Lower lobe of right lung (tissue), 2 donors: ENCODE results near the gene COPS4. TPM values are rescaled to one million over a fixed set of nuclear protein-coding genes. Genes with fewer than 3 reads are reported as not detected.
"Not testable (repeated sequence)": the region's sequence is repeated elsewhere in the genome, so short reads cannot be mapped to it uniquely, and the experiment has no call there.

Experiments
- ATAC-seq, 2 donors: fragments of 200-7000 bp; cut with Tn5 transposase; one replicate each; pipeline ENCODE4 v1.9.1; 2020 to 2022; ENCODE audit warnings: mild to moderate bottlenecking in 2 of 2, moderate library complexity in 2 of 2
- DNase-seq: peaks from one replicate; pipeline ENCODE4 v3.0.0-alpha.2; 2020
- H3K27ac ChIP-seq: fragments of 200-600 bp; one replicate; pipeline ENCODE4 v1.8.0; 2022
- H3K27me3 ChIP-seq: fragments of 200-600 bp; one replicate; pipeline ENCODE4 v1.8.0; 2022; ENCODE audit warnings: low read depth
- H3K36me3 ChIP-seq: fragments of 200-600 bp; one replicate; pipeline ENCODE4 v1.8.0; 2022; ENCODE audit warnings: mild to moderate bottlenecking
- H3K4me1 ChIP-seq: fragments of 200-600 bp; one replicate; pipeline ENCODE4 v1.8.0; 2022
- H3K4me3 ChIP-seq: fragments of 200-600 bp; one replicate; pipeline ENCODE4 v1.8.0; 2022; ENCODE audit warnings: mild to moderate bottlenecking
- H3K9me3 ChIP-seq: fragments of 200-600 bp; one replicate; pipeline ENCODE4 v1.8.0; 2022
- intact Hi-C: fragments of 100-400 bp; cut with DNase I; formaldehyde crosslinking; loops from one replicate; pipeline ENCODE4 v1.11.0; 2022
- long read RNA-seq: library from polyadenylated mRNA; unstranded; transcript quantifications from one replicate; pipeline ENCODE4 v2.0.0, GENCODE V29; 2021
- total RNA-seq: library from RNA; stranded (reverse); fragmentation: NEBNext Ultra II Directional; extraction: Animal tissue kit (Norgen Biotek cat#: 25700); gene quantifications from one replicate; pipeline ENCODE4 v1.2.1, GENCODE V29; 2021
- TF ChIP-seq, protein P1 (sequence below): fragments of 200-600 bp; IDR thresholded peaks from one replicate; pipeline ENCODE4 v1.8.0; 2022; ENCODE audit warnings: antibody characterized with exemption, mild to moderate bottlenecking
- donor health status: DM: no; HTN: yes; CAD: no; lungs with severe emphysema.

Gene COPS4
- total RNA-seq = 27.7 TPM
- long read RNA-seq, transcript COPS4-201 (10 exons, 1,744 nt) = major isoform, 45 of 50 reads
- long read RNA-seq, partial matches to known transcripts = 1 of 50 reads
- long read RNA-seq, other reads (novel, unspliced or antisense) = 0 of 50 reads

DNA sequence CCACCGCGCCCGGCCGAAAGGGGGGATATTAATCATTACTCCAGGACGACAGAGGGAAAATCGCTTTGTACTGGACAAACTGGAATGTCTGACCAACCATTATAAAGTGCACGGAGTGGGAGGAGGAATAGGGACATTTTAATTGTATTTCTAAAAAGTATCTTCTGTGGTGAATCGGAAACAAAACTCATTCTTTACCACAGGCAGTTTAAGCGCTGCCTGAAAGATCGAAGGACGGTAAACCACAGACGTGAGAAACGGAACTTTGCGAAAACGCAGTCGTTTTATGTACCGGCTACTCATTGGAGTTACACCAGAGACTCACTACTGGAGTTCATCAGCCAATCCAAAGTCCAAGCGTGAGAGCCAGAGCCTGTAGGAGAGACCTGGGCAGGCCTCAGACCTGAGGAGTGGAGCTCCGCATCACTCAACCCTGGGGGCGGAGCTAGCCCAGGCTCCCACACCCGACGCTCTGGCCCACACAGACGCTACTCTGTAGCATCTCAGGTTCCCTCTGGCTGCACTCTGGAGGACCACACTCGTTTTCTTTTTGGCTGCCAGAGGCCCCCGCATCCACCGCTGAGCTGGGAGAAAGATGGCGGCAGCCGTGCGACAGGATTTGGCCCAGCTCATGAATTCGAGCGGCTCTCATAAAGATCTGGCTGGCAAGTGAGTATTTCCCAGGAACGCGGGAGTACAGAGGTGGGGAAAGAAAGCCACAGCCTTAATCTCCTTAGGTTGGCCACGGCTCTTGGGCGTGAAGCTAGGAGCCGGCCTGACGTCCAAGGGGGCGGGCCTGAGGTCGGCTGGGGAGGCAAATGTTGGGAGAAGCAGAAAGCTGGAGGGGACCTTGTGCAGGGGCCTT lies at the start of gene COPS4:
COPS4 (plus strand) TSS at position 554 of the 865 bp plus-strand sequence; CDS start at position 596, 42 bp downstream.
- TF ChIP-seq, protein P1, sequence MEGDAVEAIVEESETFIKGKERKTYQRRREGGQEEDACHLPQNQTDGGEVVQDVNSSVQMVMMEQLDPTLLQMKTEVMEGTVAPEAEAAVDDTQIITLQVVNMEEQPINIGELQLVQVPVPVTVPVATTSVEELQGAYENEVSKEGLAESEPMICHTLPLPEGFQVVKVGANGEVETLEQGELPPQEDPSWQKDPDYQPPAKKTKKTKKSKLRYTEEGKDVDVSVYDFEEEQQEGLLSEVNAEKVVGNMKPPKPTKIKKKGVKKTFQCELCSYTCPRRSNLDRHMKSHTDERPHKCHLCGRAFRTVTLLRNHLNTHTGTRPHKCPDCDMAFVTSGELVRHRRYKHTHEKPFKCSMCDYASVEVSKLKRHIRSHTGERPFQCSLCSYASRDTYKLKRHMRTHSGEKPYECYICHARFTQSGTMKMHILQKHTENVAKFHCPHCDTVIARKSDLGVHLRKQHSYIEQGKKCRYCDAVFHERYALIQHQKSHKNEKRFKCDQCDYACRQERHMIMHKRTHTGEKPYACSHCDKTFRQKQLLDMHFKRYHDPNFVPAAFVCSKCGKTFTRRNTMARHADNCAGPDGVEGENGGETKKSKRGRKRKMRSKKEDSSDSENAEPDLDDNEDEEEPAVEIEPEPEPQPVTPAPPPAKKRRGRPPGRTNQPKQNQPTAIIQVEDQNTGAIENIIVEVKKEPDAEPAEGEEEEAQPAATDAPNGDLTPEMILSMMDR = peak; percentile 48
- intact Hi-C loops = no loop called here
- peak; percentile 98 for DNase-seq

DNA sequence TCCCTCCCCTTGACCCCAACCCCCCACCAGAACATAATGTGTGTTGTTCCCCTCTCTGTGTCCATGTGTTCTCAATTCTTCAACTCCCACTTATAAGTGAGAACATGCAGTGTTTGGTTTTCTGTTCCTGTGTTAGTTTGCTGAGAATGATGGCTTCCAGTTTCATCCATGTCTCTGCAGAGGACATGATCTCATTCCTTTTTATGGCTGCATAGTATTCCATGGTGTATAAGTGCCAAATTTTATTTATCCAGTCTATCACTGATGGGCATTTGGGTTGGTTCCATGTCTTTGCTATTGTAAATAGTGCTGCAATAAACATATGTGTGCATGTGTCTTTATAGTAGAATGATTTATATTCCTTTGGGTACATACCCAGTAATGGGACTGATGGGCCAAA lies 47.5 kb upstream of the COPS4 start:
- intact Hi-C loops, H3K4me3 ChIP-seq, H3K9me3 ChIP-seq, H3K27ac ChIP-seq, DNase-seq, H3K27me3 ChIP-seq, ATAC-seq, H3K36me3 ChIP-seq: not testable (repeated sequence)
- H3K4me1 ChIP-seq = peaks cover 12% of the 10 kb centered on the region

More for the DNA sequence above, at the start of gene COPS4:
- Histone ChIP-seq H3K9me3 (no peaks in the 10 kb centered on the region), H3K27ac (peak within 1 kb of the TSS; percentile 88), H3K4me3 (peak within 1 kb of the TSS; percentile 92), H3K4me1 (peaks cover 23% of the 10 kb centered on the region), H3K27me3 (no peaks in the 10 kb centered on the region), H3K36me3 (no peaks in the 10 kb centered on the region)
- ATAC-seq = peak; percentile 100

DNA sequence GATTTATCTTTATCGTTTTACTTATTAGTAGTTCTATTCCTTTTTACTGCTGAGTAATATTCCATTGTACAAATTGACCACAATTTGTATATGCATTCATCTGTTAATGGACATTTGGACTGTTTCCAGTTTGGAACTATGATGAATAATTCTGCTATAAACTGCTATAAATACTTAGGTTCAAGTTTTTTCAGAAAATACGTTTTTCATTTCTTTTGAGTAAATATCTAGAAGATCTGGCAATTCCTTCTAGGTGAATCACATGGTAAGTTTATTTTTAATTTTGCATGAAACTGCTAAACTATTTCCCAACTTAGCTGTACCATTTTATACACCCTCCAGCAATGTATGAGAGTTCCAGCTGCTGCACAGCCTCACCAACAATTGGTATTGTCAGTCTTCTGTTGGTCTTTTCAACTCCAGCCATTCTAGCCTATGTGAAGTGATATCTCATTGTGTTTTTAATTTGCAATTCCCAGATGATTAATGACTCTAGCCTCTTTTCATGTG lies 46.6 kb upstream of the COPS4 start:
- intact Hi-C loops = no loop called here
- DNase-seq = no peak
- H3K4me3 ChIP-seq = no peak overlapping the region
- no peak for ATAC-seq
- H3K36me3 ChIP-seq = no peaks in the 10 kb centered on the region
- H3K27me3 ChIP-seq = no peaks in the 10 kb centered on the region
- TF ChIP-seq, protein P1 = no peak
- no peak overlapping the region for H3K27ac ChIP-seq
- H3K9me3 ChIP-seq = no peaks in the 10 kb centered on the region
- H3K4me1 ChIP-seq = peaks cover 12% of the 10 kb centered on the region

DNA sequence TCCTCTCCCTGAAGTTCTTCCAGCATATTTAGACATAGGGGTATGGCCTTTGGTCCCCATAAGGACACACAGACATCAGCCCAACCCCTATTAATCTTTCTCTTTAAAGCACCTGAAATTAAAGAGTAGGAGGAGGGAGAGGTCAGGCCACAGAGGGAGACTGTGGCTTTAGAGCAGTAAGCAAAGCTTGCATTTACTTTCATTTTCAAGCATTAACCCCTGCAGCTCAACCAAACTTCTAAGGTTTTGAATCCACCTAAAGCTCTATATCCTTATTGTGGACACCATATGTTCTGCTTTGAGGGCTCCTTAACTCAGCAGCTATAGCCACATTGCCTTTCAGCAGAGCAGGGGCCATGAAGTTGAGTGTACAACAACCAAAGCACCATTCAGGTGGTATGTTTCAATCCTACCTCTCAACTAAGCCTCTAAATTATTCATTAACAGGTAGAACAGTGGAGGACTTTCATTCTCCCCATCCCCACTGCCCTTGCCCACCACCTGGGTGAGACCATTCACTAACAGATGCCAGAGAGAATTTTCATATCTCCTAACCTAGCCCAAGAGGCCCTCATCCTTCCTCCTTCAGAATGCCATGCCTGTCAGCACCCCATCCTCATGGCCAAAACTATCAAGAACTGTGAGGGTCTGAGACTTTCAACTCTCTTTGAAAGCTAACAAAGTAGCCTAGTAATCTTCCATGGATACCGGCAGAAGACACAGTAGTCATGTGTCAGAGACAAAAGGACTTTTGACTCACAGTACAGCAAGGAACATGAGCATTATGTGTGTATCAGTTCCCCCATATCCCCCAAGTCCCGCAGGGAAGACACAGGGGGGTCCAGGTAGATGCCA lies 45.2 kb upstream of the COPS4 start:
- H3K9me3 ChIP-seq = no peaks in the 10 kb centered on the region
- DNase-seq (no peak), ATAC-seq (peak in 1 of 2 donors; percentile 33)
- no peaks in the 10 kb centered on the region for H3K36me3 ChIP-seq
- no peak overlapping the region for H3K4me3 ChIP-seq
- H3K4me1 ChIP-seq = peaks cover 12% of the 10 kb centered on the region
- TF ChIP-seq, protein P1 = no peak
- intact Hi-C loops = no loop called here
- H3K27me3 ChIP-seq = no peaks in the 10 kb centered on the region
- H3K27ac ChIP-seq = no peak overlapping the region

DNA sequence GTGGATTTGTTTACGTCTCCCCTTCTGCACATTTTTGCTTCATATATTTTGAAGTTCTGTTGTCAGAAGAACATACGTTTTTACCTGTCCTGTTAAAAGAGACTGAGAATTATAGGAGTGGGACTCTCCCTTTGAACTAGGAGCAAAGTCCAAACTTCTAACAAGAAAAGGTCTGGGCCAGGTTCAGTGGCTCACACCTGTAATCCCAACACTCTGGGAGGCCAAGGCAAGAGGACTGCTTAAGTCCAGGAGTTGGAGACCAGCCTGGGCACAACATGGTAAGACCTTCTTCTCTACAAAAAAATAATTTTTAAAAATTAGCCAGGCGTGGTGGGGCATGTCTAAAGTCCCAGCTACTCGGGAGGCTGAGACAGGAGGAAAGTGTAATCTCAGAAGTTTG lies 40.1 kb upstream of the COPS4 start:
- Histone ChIP-seq H3K36me3 (no peaks in the 10 kb centered on the region), H3K27me3 (no peaks in the 10 kb centered on the region), H3K4me1 (peaks cover 4% of the 10 kb centered on the region), H3K4me3 (no peak overlapping the region), H3K9me3 (no peaks in the 10 kb centered on the region), H3K27ac (no peak overlapping the region)
- TF ChIP-seq, protein P1 = no peak
- ATAC-seq (no peak), DNase-seq (no peak)
- intact Hi-C loops = no loop called here
